Stimulated activated CD4-positive, alpha-beta T cell treated with anti-CD3 and anti-CD28 coated beads, Interleukin-4, amount 100 ng/mL, for 48 hours (primary cell): ENCODE measurements around the gene KRT12.
"Not testable (repeated sequence)": the region's sequence is repeated elsewhere in the genome, so short reads cannot be mapped to it uniquely, and the experiment has no call there.

ENCODE experiments used
- DNase-seq, 2 donors: peaks; one replicate each; pipeline ENCODE4 v3.0.0-alpha.2; 2020; ENCODE audit warnings: low read depth in 2 of 2

The KRT12 gene

GRCh38 chr17:40815381-40815780 lies 51.6 kb downstream of the KRT12 start:
- no peak for DNase-seq

GRCh38 chr17:40814657-40815056 lies 52.4 kb downstream of the KRT12 start:
- DNase-seq: not testable (repeated sequence)

DNA sequence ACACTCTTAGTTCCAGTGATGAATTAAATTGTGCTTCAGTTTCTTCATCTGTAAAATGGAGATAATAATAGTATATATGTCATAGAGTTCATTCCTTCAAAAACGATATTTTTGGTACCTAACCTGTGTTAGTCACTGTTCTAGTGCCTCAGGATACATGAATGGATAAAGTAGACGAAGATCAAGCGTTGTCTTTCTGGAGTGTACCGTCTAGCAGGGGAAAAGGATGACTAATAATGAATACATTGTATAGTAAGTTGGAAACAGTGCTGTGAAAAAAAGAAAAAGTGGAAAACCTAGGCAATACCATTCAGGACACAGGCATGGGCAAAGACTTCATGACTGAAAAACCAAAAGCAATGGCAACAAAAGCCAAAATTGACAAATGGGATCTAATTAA lies 53.2 kb downstream of the KRT12 start:
- no peak for DNase-seq

DNA sequence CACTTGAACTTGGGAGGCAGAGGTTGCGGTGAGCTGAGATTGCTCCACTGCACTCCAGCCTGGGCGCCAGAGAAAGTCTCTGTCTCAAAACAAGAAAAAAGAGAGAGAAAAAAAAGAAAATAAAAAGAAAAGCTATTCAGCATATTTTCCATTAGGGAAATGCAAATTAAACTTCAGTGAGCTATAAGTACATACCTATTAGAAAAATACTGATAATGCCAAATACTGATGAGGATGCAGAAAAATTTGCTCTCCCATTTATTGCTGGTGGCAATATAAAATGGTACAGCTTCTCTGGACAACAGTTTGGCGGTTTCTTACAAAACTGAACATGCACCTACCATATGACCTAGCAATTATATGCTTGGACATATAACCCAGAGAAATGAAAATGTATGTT lies 54.4 kb downstream of the KRT12 start:
- DNase-seq: no peak
